Activated CD4-positive, alpha-beta T cell treated with anti-CD3 and anti-CD28 coated beads, Interleukin-2, Interleukin-4, amounts not matched to agents 100 ng/mL and 50 ng/mL, durations not matched to agents 16 hours and 8 hours (primary cell): ENCODE measurements around the gene PADI2.

Experiments used
- DNase-seq: peaks from one replicate; pipeline ENCODE4 v3.0.0-alpha.2; 2020; ENCODE audit warnings: low spot score

Gene PADI2

DNA sequence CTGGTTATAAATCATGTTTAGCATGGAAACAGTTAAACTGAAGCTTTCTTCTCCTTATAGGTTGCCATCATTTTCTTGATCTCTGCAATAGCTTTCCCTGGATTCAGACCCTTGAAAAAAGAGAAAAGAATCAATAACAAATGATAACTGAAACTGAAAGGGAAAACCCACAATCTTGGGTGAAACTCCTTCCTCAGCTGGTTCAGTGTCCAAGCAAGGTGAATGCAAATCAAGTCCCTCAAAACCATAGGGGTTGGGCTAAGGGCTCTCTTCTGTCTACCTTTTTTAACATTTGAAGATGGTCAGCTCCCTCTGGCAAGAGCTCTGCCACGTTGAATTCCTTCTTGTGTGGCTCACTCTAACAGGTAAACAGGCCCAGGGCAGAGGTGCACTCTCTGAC is 100.4 kb downstream of the PADI2 start:
- DNase-seq, result no peak

GRCh38 chr1:17017435-17017834 is 101.8 kb downstream of the PADI2 start:
- no peak for DNase-seq
